B cell (primary cell): ENCODE data around the gene PALB2. TPM values are rescaled to one million over a fixed set of nuclear protein-coding genes. Genes with fewer than 3 reads are reported as not detected.
A peak's percentile ranks its signal among the peaks of the same experiment; 100 is the strongest.

Experiments used
- ATAC-seq: fragments of 200-7000 bp; cut with Tn5 transposase; one replicate; pipeline ENCODE4 v1.10.0; 2021; ENCODE audit warnings: low read depth, mild to moderate bottlenecking, moderate number of reproducible peaks, moderate library complexity
- CTCF ChIA-PET: fragments of 350-600 bp; sonication (Branson Sonifier 250); formaldehyde crosslinking; loops from one replicate; lab custom pipeline; 2021; ENCODE audit warnings: antibody characterized with exemption, inconsistent platforms; lab: Charles Lee
- POLR2A ChIA-PET: fragments of 350-600 bp; sonication (Branson Sonifier 250); formaldehyde crosslinking; loops from one replicate; lab custom pipeline; 2021; ENCODE audit warnings: antibody characterized with exemption; lab: Charles Lee
- DNase-seq: peaks from one replicate; pipeline ENCODE4 v3.0.0; 2013
- H2AFZ ChIP-seq: 2 replicates; pipeline ENCODE4 v1.6.1; 2012; ENCODE audit warnings: mild to moderate bottlenecking, low read depth, low read length; ENCODE audit not compliant: insufficient read depth, poor library complexity, severe bottlenecking
- H3K27ac ChIP-seq, 2 donors: 1 replicate in 1 of 2; 2 replicates in 1 of 2; pipeline ENCODE4 v1.5.1; 2012 to 2013; ENCODE audit warnings: low read length in 2 of 2, mild to moderate bottlenecking in 2 of 2, moderate library complexity in 1 of 2
- H3K27me3 ChIP-seq, 4 experiments: fragments of 200-600 bp in 1 of 4; sonication (generic) in 1 of 4; replicated peaks in 1 of 4; 1 replicate in 2 of 4; 2 replicates in 2 of 4; pipeline versions ENCODE4 v1.6.1 to v1.7.0; 2013 to 2016; ENCODE audit warnings: low read length in 3 of 4, mild to moderate bottlenecking in 2 of 4, mixed read lengths in 1 of 4, moderate library complexity in 1 of 4; ENCODE audit not compliant: insufficient read depth in 4 of 4, control insufficient read depth in 3 of 4; ENCODE audit errors: control extremely low read depth in 1 of 4
- H3K36me3 ChIP-seq, 2 experiments: replicated peaks in 1 of 2; 1 replicate in 1 of 2; 2 replicates in 1 of 2; pipeline versions ENCODE4 v1.6.1 to v1.7.1; 2013; ENCODE audit warnings: low read length in 1 of 2; ENCODE audit not compliant: insufficient read depth in 2 of 2, control insufficient read depth in 1 of 2; ENCODE audit errors: control extremely low read depth in 1 of 2, extremely low read depth in 1 of 2
- H3K4me1 ChIP-seq, 2 donors: fragments of 200-600 bp in 1 of 2; sonication (generic) in 1 of 2; 1 replicate in 1 of 2; 2 replicates in 1 of 2; pipeline versions ENCODE4 v1.5.1 to v1.6.1; 2013 to 2017; ENCODE audit warnings: low read length in 2 of 2; ENCODE audit not compliant: control insufficient read depth in 2 of 2, insufficient read depth in 2 of 2
- H3K4me2 ChIP-seq: replicated peaks from 2 replicates; pipeline ENCODE3; 2012; ENCODE audit warnings: mild to moderate bottlenecking, low read depth, low read length; ENCODE audit not compliant: poor library complexity, severe bottlenecking
- H3K4me3 ChIP-seq, 5 experiments: fragments of 200-600 bp in 1 of 5; sonication (generic) in 1 of 5; 1 replicate in 3 of 5; 2 replicates in 2 of 5; pipeline versions ENCODE4 v1.5.1 to v1.7.0; 2011 to 2016; ENCODE audit warnings: low read length in 4 of 5, mild to moderate bottlenecking in 4 of 5, low read depth in 2 of 5, control low read depth in 1 of 5, moderate library complexity in 1 of 5; ENCODE audit not compliant: insufficient read depth in 1 of 5; ENCODE audit errors: control extremely low read depth in 1 of 5, extremely low read depth in 1 of 5
- H3K79me2 ChIP-seq: fragments of 200-600 bp; sonication (generic); one replicate; pipeline ENCODE4 v1.6.0; 2016; ENCODE audit warnings: low read length; ENCODE audit not compliant: control insufficient read depth, insufficient read depth
- H3K9ac ChIP-seq: fragments of 200-600 bp; sonication (generic); 2 replicates; pipeline ENCODE4 v1.6.1; 2017; ENCODE audit warnings: mild to moderate bottlenecking, low read length, moderate library complexity
- H3K9me3 ChIP-seq, 3 donors: one replicate each; pipeline versions ENCODE4 v1.6.1 to v1.7.1; 2013; ENCODE audit warnings: low read length in 2 of 3; ENCODE audit not compliant: control insufficient read depth in 2 of 3, insufficient read depth in 1 of 3; ENCODE audit errors: control extremely low read depth in 1 of 3
- H4K20me1 ChIP-seq: 2 replicates; pipeline ENCODE4 v1.6.0; 2012; ENCODE audit warnings: mild to moderate bottlenecking, low read length; ENCODE audit not compliant: insufficient read depth, control insufficient read depth, poor library complexity, severe bottlenecking
- H3K27ac Mint-ChIP-seq: one replicate; pipeline ENCODE4 v1.8.0; 2021; ENCODE audit warnings: mixed read lengths
- H3K27me3 Mint-ChIP-seq: one replicate; pipeline ENCODE4 v1.8.0; 2021; ENCODE audit warnings: mixed read lengths
- H3K4me1 Mint-ChIP-seq: one replicate; pipeline ENCODE4 v1.8.0; 2021; ENCODE audit warnings: mixed read lengths
- H3K4me3 Mint-ChIP-seq: one replicate; pipeline ENCODE4 v1.8.0; 2021; ENCODE audit warnings: mixed read lengths
- H3K9me3 Mint-ChIP-seq: one replicate; pipeline ENCODE4 v1.8.0; 2022; ENCODE audit warnings: mixed read lengths; ENCODE audit not compliant: insufficient read depth
- CTCF ChIP-seq: fragments of 200-600 bp; IDR thresholded peaks from one replicate; pipeline ENCODE4 v1.8.0; 2022; ENCODE audit warnings: antibody characterized with exemption, mild to moderate bottlenecking
- EZH2 ChIP-seq: IDR thresholded peaks from 2 replicates; pipeline ENCODE4 v1.6.1; 2012; ENCODE audit warnings: borderline replicate concordance, low read depth, mild to moderate bottlenecking, moderate library complexity, low read length; ENCODE audit not compliant: insufficient read depth, poor library complexity, severe bottlenecking
- WGBS: methylation state at CpG from one replicate; pipeline ENCODE4 v1.1.5; 2013; ENCODE audit warnings: missing lambda C conversion rate; ENCODE audit not compliant: insufficient coverage; 5-methylcytosine and 5-hydroxymethylcytosine counted together
- intact Hi-C: fragments of 100-400 bp; cut with micrococcal nuclease; formaldehyde crosslinking; loops from one replicate; pipeline ENCODE4 v1.10.0; 2022
- polyA plus RNA-seq: library from polyadenylated mRNA; depleted of rRNA; stranded (reverse); fragments of >200 nt; gene quantifications from 2 replicates; pipeline ENCODE4 v1.2.3, GENCODE V29; 2012
- total RNA-seq, 2 donors: library from RNA; stranded (reverse); fragments of 120-200 nt in 1 of 2; gene quantifications; 1 replicate in 1 of 2; 2 replicates in 1 of 2; pipeline versions ENCODE4 v1.2.3 to v1.2.4, GENCODE V29; 2013 to 2022

PALB2 gene
- total and polyA plus RNA-seq, 2 donors (not counting 1 experiment from before 2014, with no cell fraction given), result 3.6 to 16.3 TPM

- H3K4me1 Mint-ChIP-seq, result peaks cover 25% of the 10 kb centered on the region
- 100% methylated on average over 3 of the region's 5 CpGs for WGBS
- Histone ChIP-seq H3K4me3 (no peak overlapping the region), H3K4me1 (peaks cover 20 to 28% of the 10 kb centered on the region in 2 donors), H3K27ac (peak overlapping the region in 1 of 2 donors; percentile 39), H3K9ac (no peak overlapping the region), H3K79me2 (no peaks in the 10 kb centered on the region), H4K20me1 (no peaks in the 10 kb centered on the region), H3K36me3 (peaks cover 0 to 32% of the 10 kb centered on the region in 2 experiments), H3K27me3 (no peaks in the 10 kb centered on the region), H2AFZ (no peak overlapping the region), H3K4me2 (no peak overlapping the region), H3K9me3 (no peaks in the 10 kb centered on the region)
- H3K27me3 Mint-ChIP-seq, result no peaks in the 10 kb centered on the region
- no peak for ATAC-seq
- peak overlapping the region; percentile 37 for H3K4me3 Mint-ChIP-seq
- ChIA-PET CTCF (no interaction called here), POLR2A (no interaction called here)
- H3K27ac Mint-ChIP-seq, result peak overlapping the region; percentile 64
- H3K9me3 Mint-ChIP-seq, result no peaks in the 10 kb centered on the region
- DNase-seq, result no peak
- intact Hi-C loops, result no loop called here
- no peak for TF ChIP-seq CTCF
- no peak for TF ChIP-seq EZH2
Observed at GRCh38 chr16:23571895-23572294, 69.2 kb downstream of the PALB2 start.

GRCh38 chr16:23570992-23571632, 70.0 kb downstream of the PALB2 start:
- no peaks in the 10 kb centered on the region for H4K20me1 ChIP-seq
- peak overlapping the region; percentile 37 for H3K4me2 ChIP-seq
- peak overlapping the region in 1 of 2 donors; percentile 58 for H3K27ac ChIP-seq
- ATAC-seq (peak; percentile 70), DNase-seq (peak; percentile 68)
- intact Hi-C loops, result no loop called here
- Mint-ChIP-seq H3K9me3 (no peaks in the 10 kb centered on the region), H3K27me3 (no peaks in the 10 kb centered on the region), H3K4me3 (peak overlapping the region; percentile 65), H3K4me1 (peaks cover 25% of the 10 kb centered on the region), H3K27ac (peak overlapping the region; percentile 84)
- TF ChIP-seq CTCF, result no peak
- TF ChIP-seq EZH2, result no peak
- H3K9me3 ChIP-seq, result no peaks in the 10 kb centered on the region
- no peak overlapping the region for H3K4me3 ChIP-seq
- peak overlapping the region; percentile 40 for H2AFZ ChIP-seq
- CTCF ChIA-PET, result interaction anchor here (0.7 to 1.1 kb wide), 3 partner anchors 18 to 1963 kb away, joined by 3 to 5 read pairs (median 3); no protein-coding TSS in a partner anchor
- POLR2A ChIA-PET, result no interaction called here
- 15% methylated on average over 7 of the region's 8 CpGs for WGBS
- H3K4me1 ChIP-seq, result peaks cover 20 to 28% of the 10 kb centered on the region in 2 donors
- no peak overlapping the region for H3K9ac ChIP-seq
- H3K79me2 ChIP-seq, result no peaks in the 10 kb centered on the region
- no peaks in the 10 kb centered on the region for H3K27me3 ChIP-seq
- H3K36me3 ChIP-seq, result peaks cover 0 to 36% of the 10 kb centered on the region in 2 experiments
